ENCODE measurements around the gene CHL1.

DNA sequence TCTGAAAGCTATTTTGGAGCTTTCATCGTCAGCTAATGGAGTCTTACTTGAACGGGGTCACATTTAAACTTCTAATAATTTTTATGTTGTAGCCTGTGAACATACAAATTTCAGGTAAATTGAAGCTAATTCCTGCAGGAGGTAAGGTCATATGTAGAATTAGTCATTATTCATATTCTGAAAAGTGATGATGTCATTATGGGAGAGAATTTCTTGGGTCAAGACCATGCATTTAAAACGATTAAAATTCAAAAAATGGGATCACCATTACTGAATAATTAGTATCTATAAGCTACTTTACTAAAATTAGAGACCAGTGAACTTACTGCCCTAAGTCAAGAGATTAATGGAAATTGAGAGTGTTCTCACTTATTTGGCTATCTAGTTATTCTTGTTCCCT lies 120.4 kb downstream of the CHL1 start:
- TF ChIP-seq, protein P1, sequence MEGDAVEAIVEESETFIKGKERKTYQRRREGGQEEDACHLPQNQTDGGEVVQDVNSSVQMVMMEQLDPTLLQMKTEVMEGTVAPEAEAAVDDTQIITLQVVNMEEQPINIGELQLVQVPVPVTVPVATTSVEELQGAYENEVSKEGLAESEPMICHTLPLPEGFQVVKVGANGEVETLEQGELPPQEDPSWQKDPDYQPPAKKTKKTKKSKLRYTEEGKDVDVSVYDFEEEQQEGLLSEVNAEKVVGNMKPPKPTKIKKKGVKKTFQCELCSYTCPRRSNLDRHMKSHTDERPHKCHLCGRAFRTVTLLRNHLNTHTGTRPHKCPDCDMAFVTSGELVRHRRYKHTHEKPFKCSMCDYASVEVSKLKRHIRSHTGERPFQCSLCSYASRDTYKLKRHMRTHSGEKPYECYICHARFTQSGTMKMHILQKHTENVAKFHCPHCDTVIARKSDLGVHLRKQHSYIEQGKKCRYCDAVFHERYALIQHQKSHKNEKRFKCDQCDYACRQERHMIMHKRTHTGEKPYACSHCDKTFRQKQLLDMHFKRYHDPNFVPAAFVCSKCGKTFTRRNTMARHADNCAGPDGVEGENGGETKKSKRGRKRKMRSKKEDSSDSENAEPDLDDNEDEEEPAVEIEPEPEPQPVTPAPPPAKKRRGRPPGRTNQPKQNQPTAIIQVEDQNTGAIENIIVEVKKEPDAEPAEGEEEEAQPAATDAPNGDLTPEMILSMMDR (conservative IDR thresholded peaks at IDR 0.05) = no peak
- no peak for TF ChIP-seq ZFX (IDR thresholded peaks at IDR 0.05)

Measured in C4-2B (cell line).